Esophagus squamous epithelium (tissue), 5 donors: ENCODE measurements around the gene COL4A1. TPM values are rescaled to one million over a fixed set of nuclear protein-coding genes. Genes with fewer than 3 reads are reported as not detected.
A peak's percentile ranks its signal among the peaks of the same experiment; 100 is the strongest.

Experiments used
- DNase-seq: peaks from one replicate; lab custom pipeline; 2025; lab: John Stamatoyannopoulos, UW
- H3K27ac ChIP-seq, 4 donors: fragments of 200-600 bp; sonication (generic); one replicate each; pipeline ENCODE4 v1.5.1; 2016 to 2019; ENCODE audit warnings: mild to moderate bottlenecking in 1 of 4
- H3K27me3 ChIP-seq, 4 donors: fragments of 200-600 bp; sonication (generic); 1 replicate in 3 of 4; 2 replicates in 1 of 4; pipeline versions ENCODE4 v1.5.1 to v1.6.0; 2017 to 2021; ENCODE audit warnings: antibody characterized with exemption in 1 of 4
- H3K36me3 ChIP-seq, 3 donors: fragments of 200-600 bp; sonication (generic); one replicate each; pipeline ENCODE4 v1.5.1; 2016 to 2019
- H3K4me1 ChIP-seq, 3 donors: fragments of 200-600 bp; sonication (generic); one replicate each; pipeline ENCODE4 v1.5.1; 2017 to 2019
- H3K4me3 ChIP-seq, 4 donors: fragments of 200-600 bp; sonication (generic); 1 replicate in 3 of 4; 2 replicates in 1 of 4; pipeline ENCODE4 v1.5.1; 2016 to 2019; ENCODE audit warnings: mild to moderate bottlenecking in 2 of 4, moderate library complexity in 1 of 4
- H3K9me3 ChIP-seq, 3 donors: fragments of 200-600 bp; sonication (generic); one replicate each; pipeline ENCODE4 v1.5.1; 2016 to 2019
- CTCF ChIP-seq, 6 experiments: fragments of 450-650 bp in 4 of 6; fragments of 200-600 bp in 2 of 6; sonication (generic) in 2 of 6; IDR thresholded peaks; one replicate each; pipeline ENCODE4 v1.5.1; 2016 to 2019; ENCODE audit warnings: antibody characterized with exemption in 6 of 6, mild to moderate bottlenecking in 4 of 6, moderate library complexity in 4 of 6
- POLR2A ChIP-seq, 4 donors: fragments of 450-650 bp; IDR thresholded peaks; one replicate each; pipeline ENCODE4 v1.6.1; 2017; ENCODE audit warnings: antibody characterized with exemption in 4 of 4, mild to moderate bottlenecking in 4 of 4, moderate library complexity in 3 of 4
- WGBS, 2 donors: methylation state at CpG; one replicate each; pipeline ENCODE4 v1.1.5; 2018; 5-methylcytosine and 5-hydroxymethylcytosine counted together
- intact Hi-C: fragments of 100-400 bp; cut with DNase I; formaldehyde crosslinking; loops from one replicate; pipeline ENCODE4 v1.15.0; 2022
- total RNA-seq, 4 donors: library from RNA; depleted of rRNA; stranded (reverse); fragments of >200 nt; gene quantifications; one replicate each; pipeline ENCODE4 v1.1.0, GENCODE V29; 2016
- donor health status: DM: yes; HTN: yes; CAD: no.

Gene COL4A1
- total RNA-seq, 4 donors from 2014 or later: 8.9 to 97.1 (median 40.2) TPM

DNA sequence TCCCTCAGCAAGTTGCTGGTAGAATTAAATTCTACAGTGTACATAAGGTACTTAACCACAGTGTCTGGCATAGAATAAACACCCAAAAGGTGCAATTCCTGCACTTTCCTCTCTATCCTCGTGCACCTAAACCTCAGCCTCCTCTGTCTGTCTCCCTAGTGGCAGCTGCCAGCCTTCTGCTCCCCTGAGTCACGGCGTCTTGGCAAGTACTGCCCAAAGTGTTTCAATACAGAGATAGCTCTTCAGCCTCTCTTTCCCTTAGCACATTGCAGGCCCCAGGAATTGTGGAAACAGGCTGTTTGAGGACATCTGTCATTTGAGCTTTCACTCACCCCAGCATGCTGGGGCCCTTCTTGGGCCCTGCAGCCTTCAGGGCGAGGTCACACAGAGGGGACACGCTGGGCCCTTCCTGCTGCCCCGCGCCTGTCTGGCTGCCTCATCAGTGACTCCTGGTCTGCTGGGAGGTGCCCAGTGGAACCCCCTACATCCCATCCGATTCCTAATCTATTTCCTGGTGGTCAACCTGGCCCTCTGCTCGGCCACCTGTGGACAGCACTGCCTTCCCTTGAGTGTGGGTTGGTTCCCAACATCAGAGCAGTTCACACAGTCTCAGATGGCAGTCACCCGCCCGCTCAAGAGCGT is 19.4 kb upstream of the COL4A1 start:
- H3K9me3 ChIP-seq: no peaks in the 10 kb centered on the region
- TF ChIP-seq CTCF (IDR thresholded peaks at IDR 0.05): no peak
- TF ChIP-seq POLR2A (IDR thresholded peaks at IDR 0.05): no peak
- H3K27me3 ChIP-seq: no peaks in the 10 kb centered on the region
- H3K4me1 ChIP-seq: peaks cover 0 to 60% (median 25%) of the 10 kb centered on the region in 3 donors
- 73 to 76% methylated on average over 9 to 11 of the region's 12 CpGs for WGBS, 2 donors
- DNase-seq: no peak
- H3K4me3 ChIP-seq: no peak overlapping the region
- peak overlapping the region in 3 of 4 donors; percentile 79 to 86 (median 81) for H3K27ac ChIP-seq
- intact Hi-C loops: no loop called here
- H3K36me3 ChIP-seq: no peaks in the 10 kb centered on the region

GRCh38 chr13:110324026-110324749 is 17.2 kb upstream of the COL4A1 start:
- intact Hi-C loops: no loop called here
- H3K4me3 ChIP-seq: no peak overlapping the region
- H3K27me3 ChIP-seq: no peaks in the 10 kb centered on the region
- no peak for TF ChIP-seq CTCF (IDR thresholded peaks at IDR 0.05)
- no peak for TF ChIP-seq POLR2A (IDR thresholded peaks at IDR 0.05)
- WGBS, 2 donors: 63 to 83% methylated on average over 6 to 7 of the region's 10 CpGs
- H3K36me3 ChIP-seq: no peaks in the 10 kb centered on the region
- H3K9me3 ChIP-seq: no peaks in the 10 kb centered on the region
- peaks cover 0 to 69% (median 28%) of the 10 kb centered on the region in 3 donors for H3K4me1 ChIP-seq
- H3K27ac ChIP-seq: peak overlapping the region in 3 of 4 donors; percentile 45 to 81 (median 79)
- DNase-seq: no peak

- Histone ChIP-seq H3K36me3 (no peaks in the 10 kb centered on the region), H3K9me3 (no peaks in the 10 kb centered on the region), H3K27ac (peak overlapping the region in 3 of 4 donors; percentile 25 to 69 (median 57)), H3K27me3 (no peaks in the 10 kb centered on the region), H3K4me3 (no peak overlapping the region), H3K4me1 (peaks cover 0 to 75% (median 25%) of the 10 kb centered on the region in 3 donors)
- no peak for TF ChIP-seq POLR2A (IDR thresholded peaks at IDR 0.05)
- TF ChIP-seq CTCF (IDR thresholded peaks at IDR 0.05): no peak
- WGBS, 2 donors: 59 to 63% methylated on average over 4 to 6 of the region's 8 CpGs
- intact Hi-C loops: no loop called here
- DNase-seq: no peak
Observed at GRCh38 chr13:110323172-110323891, 16.4 kb upstream of the COL4A1 start.

GRCh38 chr13:110322828-110323171 is 15.8 kb upstream of the COL4A1 start:
- DNase-seq: no peak
- 80 to 100% methylated on average over 1 to 7 of the region's 7 CpGs for WGBS, 2 donors
- intact Hi-C loops: no loop called here
- TF ChIP-seq CTCF (IDR thresholded peaks at IDR 0.05): no peak
- no peak for TF ChIP-seq POLR2A (IDR thresholded peaks at IDR 0.05)
- H3K27me3 ChIP-seq: no peaks in the 10 kb centered on the region
- H3K4me3 ChIP-seq: no peak overlapping the region
- H3K27ac ChIP-seq: peak overlapping the region in 3 of 4 donors; percentile 25 to 69 (median 57)
- peaks cover 0 to 77% (median 25%) of the 10 kb centered on the region in 3 donors for H3K4me1 ChIP-seq
- no peaks in the 10 kb centered on the region for H3K36me3 ChIP-seq
- H3K9me3 ChIP-seq: no peaks in the 10 kb centered on the region
